SK-N-SH (cell line): ENCODE data around the gene JKAMP. TPM values are rescaled to one million over a fixed set of nuclear protein-coding genes. Genes with fewer than 3 reads are reported as not detected.
A peak's percentile ranks its signal among the peaks of the same experiment; 100 is the strongest.

Source experiments
- CTCF ChIA-PET: fragments of 300-600, 350-600 bp; formaldehyde crosslinking; extraction: SDS; loops from one replicate; lab custom pipeline; 2021; lab: Yijun Ruan, JAX
- POLR2A ChIA-PET: fragments of 350-600 bp; sonication (Branson Sonifier 250); formaldehyde crosslinking; extraction: SDS; loops from one replicate; lab custom pipeline; 2020; ENCODE audit warnings: antibody characterized with exemption, inconsistent platforms; lab: Yijun Ruan, JAX
- DNase-seq: peaks from one replicate; pipeline ENCODE4 v3.0.0; 2012
- H2AFZ ChIP-seq: fragments of 200-600 bp; sonication (generic); 2 replicates; pipeline ENCODE4 v1.8.1; 2016; ENCODE audit warnings: antibody characterized with exemption, mild to moderate bottlenecking, low read depth
- H3F3A ChIP-seq: fragments of 200-600 bp; sonication (generic); replicated peaks from 2 replicates; pipeline ENCODE3; 2016; ENCODE audit warnings: antibody characterized with exemption, mild to moderate bottlenecking; ENCODE audit not compliant: insufficient read depth
- H3K27ac ChIP-seq, 2 experiments: fragments of 200-500 bp in 1 of 2; fragments of 200-600 bp in 1 of 2; sonication (Bioruptor generic) in 1 of 2; sonication (generic), shearing (Covaris generic) in 1 of 2; 2 replicates each; pipeline versions ENCODE4 v1.5.1 to v1.6.1; 2014 to 2016; ENCODE audit warnings: low read depth in 2 of 2, inconsistent platforms in 1 of 2, low read length in 1 of 2, mild to moderate bottlenecking in 1 of 2, mixed read lengths in 1 of 2
- H3K27me3 ChIP-seq: fragments of 200-600 bp; sonication (generic), shearing (Covaris generic); 2 replicates; pipeline ENCODE4 v1.6.1; 2016; ENCODE audit warnings: mixed run types; ENCODE audit not compliant: insufficient read depth
- H3K36me3 ChIP-seq, 2 experiments: fragments of 200-500 bp in 1 of 2; fragments of 200-600 bp in 1 of 2; sonication (Bioruptor generic) in 1 of 2; sonication (generic) in 1 of 2; replicated peaks in 1 of 2; 2 replicates each; pipeline versions ENCODE3 to v1.5.1; 2014 to 2016; ENCODE audit warnings: low read length in 1 of 2, mild to moderate bottlenecking in 1 of 2; ENCODE audit not compliant: insufficient read depth in 2 of 2, control insufficient read depth in 1 of 2
- H3K4me1 ChIP-seq, 2 experiments: fragments of 200-500 bp in 1 of 2; fragments of 200-600 bp in 1 of 2; sonication (Bioruptor generic) in 1 of 2; sonication (generic), shearing (Covaris generic) in 1 of 2; 2 replicates each; pipeline versions ENCODE4 v1.5.1 to v1.6.1; 2014 to 2016; ENCODE audit warnings: low read depth in 1 of 2, low read length in 1 of 2, mixed run types in 1 of 2; ENCODE audit not compliant: insufficient read depth in 2 of 2, control insufficient read depth in 1 of 2
- H3K4me2 ChIP-seq: fragments of 200-600 bp; sonication (generic), shearing (Covaris generic); 2 replicates; pipeline ENCODE4 v1.6.1; 2017; ENCODE audit warnings: mixed run types
- H3K4me3 ChIP-seq, 2 experiments: fragments of 200-500 bp in 1 of 2; fragments of 200-600 bp in 1 of 2; sonication (Bioruptor generic) in 1 of 2; sonication (generic), shearing (Covaris generic) in 1 of 2; 2 replicates each; pipeline versions ENCODE4 v1.5.1 to v1.8.1; 2014 to 2016; ENCODE audit warnings: low read depth in 2 of 2, inconsistent platforms in 1 of 2, low read length in 1 of 2, mild to moderate bottlenecking in 1 of 2, mixed read lengths in 1 of 2, moderate library complexity in 1 of 2
- H3K79me2 ChIP-seq: fragments of 200-600 bp; sonication (generic); 2 replicates; pipeline ENCODE4 v1.8.1; 2017; ENCODE audit warnings: mild to moderate bottlenecking; ENCODE audit not compliant: insufficient read depth
- H3K9ac ChIP-seq: fragments of 200-600 bp; sonication (generic); 2 replicates; pipeline ENCODE4 v1.6.1; 2017; ENCODE audit warnings: mixed run types
- H3K9me2 ChIP-seq: fragments of 200-600 bp; sonication (generic); 2 replicates; pipeline ENCODE4 v1.6.1; 2017; ENCODE audit warnings: mixed run types
- H3K9me3 ChIP-seq: fragments of 200-600 bp; sonication (generic); 2 replicates; pipeline ENCODE4 v1.6.1; 2017; ENCODE audit warnings: mixed run types, mild to moderate bottlenecking, moderate library complexity
- H4K20me1 ChIP-seq: fragments of 200-600 bp; sonication (generic); 2 replicates; pipeline ENCODE4 v1.6.1; 2017; ENCODE audit warnings: mild to moderate bottlenecking, mixed run types; ENCODE audit not compliant: insufficient read depth
- ELF1 ChIP-seq: IDR thresholded peaks from 2 replicates; pipeline ENCODE4 v1.4.0; 2012
- FOSL2 ChIP-seq: IDR thresholded peaks from 2 replicates; pipeline ENCODE4 v1.4.0; 2012; ENCODE audit warnings: low read depth, mild to moderate bottlenecking, moderate library complexity, borderline replicate concordance
- JUND ChIP-seq: IDR thresholded peaks from 2 replicates; pipeline ENCODE4 v1.4.0; 2012
- MAX ChIP-seq: IDR thresholded peaks from 2 replicates; pipeline ENCODE4 v1.4.0; 2012; ENCODE audit warnings: low read depth
- NRF1 ChIP-seq: IDR thresholded peaks from 2 replicates; pipeline ENCODE4 v1.6.1; 2012; ENCODE audit warnings: low read depth, mild to moderate bottlenecking, low read length
- PBX3 ChIP-seq: IDR thresholded peaks from 2 replicates; pipeline ENCODE4; 2012
- RCOR1 ChIP-seq: fragments of 150-350 bp; IDR thresholded peaks from 2 replicates; pipeline ENCODE4 v1.6.1; 2017; ENCODE audit warnings: antibody characterized with exemption, low read length
- REST ChIP-seq: IDR thresholded peaks from 2 replicates; pipeline ENCODE4 v1.6.1; 2012; ENCODE audit warnings: mild to moderate bottlenecking, low read depth, low read length, moderate library complexity
- RFX5 ChIP-seq: IDR thresholded peaks from 2 replicates; pipeline ENCODE4 v1.6.1; 2012; ENCODE audit warnings: mild to moderate bottlenecking, improper control_type of control experiment, low read length
- SIN3A ChIP-seq: IDR thresholded peaks from 2 replicates; pipeline ENCODE4 v1.6.1; 2012; ENCODE audit warnings: low read depth, mild to moderate bottlenecking, low read length, moderate library complexity, borderline replicate concordance
- TAF1 ChIP-seq: IDR thresholded peaks from 2 replicates; pipeline ENCODE4 v1.6.1; 2012; ENCODE audit warnings: low read depth, mild to moderate bottlenecking, low read length, moderate library complexity, borderline replicate concordance
- TCF12 ChIP-seq: IDR thresholded peaks from 2 replicates; pipeline ENCODE4 v1.4.0; 2012
- USF2 ChIP-seq: fragments of 150-350 bp; IDR thresholded peaks from 2 replicates; pipeline ENCODE4 v1.6.1; 2017; ENCODE audit warnings: antibody characterized with exemption, low read length, low read depth, borderline replicate concordance
- WGBS: methylation state at CpG from one replicate; pipeline ENCODE4 v1.1.6; 2017; ENCODE audit warnings: low lambda C conversion rate; 5-methylcytosine and 5-hydroxymethylcytosine counted together
- polyA plus RNA-seq, 3 experiments: library from polyadenylated mRNA; depleted of rRNA; stranded (reverse); fragments of >200 nt; gene quantifications; 2 replicates each; pipeline ENCODE4 v1.2.3, GENCODE V29; 2012

The JKAMP gene
- polyA plus RNA-seq, 1 of the 3 experiments (the other 2 are of a cell fraction) = 95.4 TPM

GRCh38 chr14:59463787-59464485 is 20.4 kb upstream of the JKAMP start:
- H3K36me3 ChIP-seq = peaks cover 48 to 58% of the 10 kb centered on the region in 2 experiments
- DNase-seq = no peak
- no peaks in the 10 kb centered on the region for H3K9me3 ChIP-seq
- TF ChIP-seq FOSL2 = no peak
- TF ChIP-seq TAF1 = no peak
- no peak for TF ChIP-seq RFX5
- TF ChIP-seq SIN3A = no peak
- TF ChIP-seq PBX3 = no peak
- TF ChIP-seq RCOR1 = no peak
- 95% methylated on average over 42 of the region's 60 CpGs for WGBS
- no peaks in the 10 kb centered on the region for H3K9me2 ChIP-seq
- H3K4me1 ChIP-seq = peaks cover 9 to 13% of the 10 kb centered on the region in 2 experiments; a peak in 3 of 4 replicates
- H3K27ac ChIP-seq = no peak overlapping the region
- H3K4me3 ChIP-seq = peak overlapping the region in 1 of 2 experiments; percentile 51; a peak in 2 of 4 replicates
- H3K27me3 ChIP-seq = no peaks in the 10 kb centered on the region
- ChIA-PET POLR2A (interaction anchor here (1.7 kb wide), 1 partner anchor 20 kb away, joined by 17 read pairs; the partner anchor contains the start of genes JKAMP and L3HYPDH), CTCF (interaction anchor here (0.8 to 5.6 kb wide), 9 partner anchors 14 to 339 kb away, joined by 3 to 27 read pairs (median 4); partner anchors contain the start of genes CCDC175, JKAMP and L3HYPDH)
- no peaks in the 10 kb centered on the region for H4K20me1 ChIP-seq
- no peak overlapping the region for H2AFZ ChIP-seq
- H3K9ac ChIP-seq = no peak overlapping the region
- peaks cover 18% of the 10 kb centered on the region for H3K79me2 ChIP-seq
- H3F3A ChIP-seq = peaks cover 21% of the 10 kb centered on the region
- H3K4me2 ChIP-seq = peak overlapping the region; percentile 63

GRCh38 chr14:59464486-59465315 is 19.6 kb upstream of the JKAMP start:
- Histone ChIP-seq H3K79me2 (peaks cover 20% of the 10 kb centered on the region), H3K9me2 (no peaks in the 10 kb centered on the region), H3K9ac (peak overlapping the region; percentile 15; the same call in 1 of the 2 replicates), H3K4me1 (peaks cover 9 to 13% of the 10 kb centered on the region in 2 experiments; a peak in 3 of 4 replicates), H3K9me3 (no peaks in the 10 kb centered on the region), H4K20me1 (no peaks in the 10 kb centered on the region), H3K27me3 (no peaks in the 10 kb centered on the region), H3K36me3 (peaks cover 47 to 54% of the 10 kb centered on the region in 2 experiments), H3F3A (peaks cover 21% of the 10 kb centered on the region), H2AFZ (no peak overlapping the region; the same call in 1 of the 2 replicates), H3K4me2 (peak overlapping the region; percentile 63), H3K27ac (peak overlapping the region in 1 of 2 experiments; percentile 60; a peak in 2 of 4 replicates), H3K4me3 (peak overlapping the region; percentile 37 to 51; a peak in 3 of 4 replicates)
- no peak for TF ChIP-seq ELF1
- peak; percentile 70; the same call in 1 of the 2 replicates for TF ChIP-seq REST
- TF ChIP-seq USF2 = no peak
- no peak for TF ChIP-seq NRF1
- TF ChIP-seq JUND = no peak
- no peak for TF ChIP-seq TCF12
- no peak for TF ChIP-seq MAX
- ChIA-PET POLR2A (interaction anchor here (1.7 kb wide), 1 partner anchor 19 kb away, joined by 17 read pairs; the partner anchor contains the start of genes JKAMP and L3HYPDH), CTCF (interaction anchor here (0.8 to 5.6 kb wide), 11 partner anchors 10 to 341 kb away, joined by 3 to 27 read pairs (median 4); partner anchors contain the start of genes CCDC175, JKAMP and L3HYPDH)
- WGBS = 39% methylated on average over 26 of the region's 105 CpGs
- peak; percentile 86 for DNase-seq
